ENCODE measurements around the gene RCVRN.
A peak's percentile ranks its signal among the peaks of the same experiment; 100 is the strongest.

Gene RCVRN

GRCh38 chr17:9890124-9890523 lies 14.9 kb downstream of the RCVRN start:
- H3K4me1 ChIP-seq: no peaks in the 10 kb centered on the region
- H3K4me3 ChIP-seq: no peak overlapping the region
- H3K27me3 ChIP-seq: no peaks in the 10 kb centered on the region
- intact Hi-C loops (cut with DNase I; ENCODE audit: low total_unique reads): no loop called here
- no peaks in the 10 kb centered on the region for H3K36me3 ChIP-seq
- peaks cover 0 to 8% (median 0%) of the 10 kb centered on the region in 3 donors for H3K9me3 ChIP-seq
- H3K27ac ChIP-seq: no peak overlapping the region
- peak; percentile 18 to 25 for TF ChIP-seq CTCF (IDR thresholded peaks at IDR 0.05)
- no peak for DNase-seq

DNA sequence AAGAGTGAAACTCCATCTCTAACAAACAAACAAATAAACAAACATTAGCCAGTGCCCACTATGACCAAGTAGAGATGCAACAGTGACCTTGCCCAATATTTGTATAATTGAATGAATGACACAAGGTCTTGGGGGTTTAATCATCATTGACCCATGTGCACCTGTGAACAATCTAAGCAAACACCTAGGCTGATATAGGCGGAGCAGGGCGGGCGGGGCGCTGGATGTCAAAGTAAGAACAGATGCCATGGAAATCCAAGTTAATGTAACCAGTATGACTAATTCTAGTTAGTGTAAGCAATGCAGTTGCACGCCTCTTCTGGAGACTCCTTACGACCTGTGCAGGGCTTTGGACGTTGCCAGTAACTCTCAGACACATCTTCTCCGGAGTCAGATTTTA lies 17.6 kb downstream of the RCVRN start:
- intact Hi-C loops (cut with DNase I; ENCODE audit: low total_unique reads): no loop called here
- TF ChIP-seq CTCF (IDR thresholded peaks at IDR 0.05): no peak
- peaks cover 0 to 14% (median 5%) of the 10 kb centered on the region in 3 donors for H3K9me3 ChIP-seq
- no peaks in the 10 kb centered on the region for H3K27me3 ChIP-seq
- DNase-seq: no peak
- H3K4me1 ChIP-seq: no peaks in the 10 kb centered on the region
- H3K36me3 ChIP-seq: no peaks in the 10 kb centered on the region
- H3K4me3 ChIP-seq: no peak overlapping the region
- H3K27ac ChIP-seq: no peak overlapping the region

GRCh38 chr17:9886141-9886930 lies 18.7 kb downstream of the RCVRN start:
- intact Hi-C loops (cut with DNase I; ENCODE audit: low total_unique reads): no loop called here
- no peak overlapping the region for H3K27ac ChIP-seq
- no peak for DNase-seq
- H3K27me3 ChIP-seq: no peaks in the 10 kb centered on the region
- peaks cover 0 to 18% (median 11%) of the 10 kb centered on the region in 3 donors for H3K9me3 ChIP-seq
- no peaks in the 10 kb centered on the region for H3K4me1 ChIP-seq
- no peak for TF ChIP-seq CTCF (IDR thresholded peaks at IDR 0.05)
- H3K4me3 ChIP-seq: no peak overlapping the region
- H3K36me3 ChIP-seq: no peaks in the 10 kb centered on the region

DNA sequence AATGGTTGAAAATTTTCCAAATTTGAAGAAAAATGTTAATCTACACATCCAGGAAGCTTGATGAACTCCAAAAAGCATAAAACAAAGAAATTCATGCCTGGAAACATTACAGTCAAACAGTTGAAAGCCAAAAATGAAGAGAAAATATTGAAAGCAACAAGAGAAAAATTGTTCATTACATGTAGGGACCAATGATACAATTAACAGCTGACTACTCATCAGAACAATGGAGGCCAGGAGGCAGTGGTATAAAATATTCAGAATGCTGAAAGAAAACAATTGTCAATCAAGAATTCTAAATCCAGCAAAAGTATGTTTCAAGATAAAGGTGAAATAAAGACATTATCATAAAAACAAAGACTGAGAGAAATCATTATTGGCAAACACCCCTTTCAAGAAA lies 21.6 kb downstream of the RCVRN start:
- peaks cover 0 to 18% (median 11%) of the 10 kb centered on the region in 3 donors for H3K9me3 ChIP-seq
- H3K36me3 ChIP-seq: no peaks in the 10 kb centered on the region
- no peak for TF ChIP-seq CTCF (IDR thresholded peaks at IDR 0.05)
- no peaks in the 10 kb centered on the region for H3K4me1 ChIP-seq
- intact Hi-C loops (cut with DNase I; ENCODE audit: low total_unique reads): no loop called here
- H3K4me3 ChIP-seq: no peak overlapping the region
- H3K27ac ChIP-seq: no peak overlapping the region
- no peak for DNase-seq
- H3K27me3 ChIP-seq: no peaks in the 10 kb centered on the region

DNA sequence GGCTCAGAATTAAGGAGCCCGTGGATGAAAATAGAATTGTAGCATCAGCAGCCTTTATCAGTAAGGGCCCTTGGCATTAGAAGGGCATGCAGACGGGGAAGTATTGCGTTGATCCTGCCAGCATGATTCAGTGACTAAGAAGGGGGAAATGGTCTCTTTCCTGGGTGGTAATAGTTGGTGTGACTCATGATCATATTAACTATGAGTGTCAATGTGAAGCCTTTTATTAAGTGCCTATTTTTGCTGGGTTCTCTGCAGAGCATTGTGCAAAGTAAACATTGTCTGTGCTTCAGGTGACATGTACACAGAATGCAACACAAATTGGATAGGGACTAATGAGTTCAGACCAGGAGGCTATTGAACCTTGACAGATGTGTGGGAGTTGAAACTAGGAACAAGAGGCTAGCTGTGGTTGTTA lies 24.5 kb downstream of the RCVRN start:
- peaks cover 0 to 7% (median 0%) of the 10 kb centered on the region in 4 donors for H3K4me1 ChIP-seq
- H3K27ac ChIP-seq: no peak overlapping the region
- no peak overlapping the region for H3K4me3 ChIP-seq
- peaks cover 0 to 18% (median 11%) of the 10 kb centered on the region in 3 donors for H3K9me3 ChIP-seq
- TF ChIP-seq CTCF (IDR thresholded peaks at IDR 0.05): no peak
- intact Hi-C loops (cut with DNase I; ENCODE audit: low total_unique reads): no loop called here
- no peak for DNase-seq
- no peaks in the 10 kb centered on the region for H3K36me3 ChIP-seq
- no peaks in the 10 kb centered on the region for H3K27me3 ChIP-seq

All from tibial artery (tissue), 4 donors.